Stimulated activated CD4-positive, alpha-beta T cell treated with anti-CD3 and anti-CD28 coated beads, Interleukin-2, amount 100 ng/mL, for 48 hours (primary cell): ENCODE data around the gene PIAS1.
"Not testable (repeated sequence)": the region's sequence is repeated elsewhere in the genome, so short reads cannot be mapped to it uniquely, and the experiment has no call there.

Experiments used
- DNase-seq, 2 donors: peaks; one replicate each; pipeline ENCODE4 v3.0.0-alpha.2; 2020

Gene PIAS1

DNA sequence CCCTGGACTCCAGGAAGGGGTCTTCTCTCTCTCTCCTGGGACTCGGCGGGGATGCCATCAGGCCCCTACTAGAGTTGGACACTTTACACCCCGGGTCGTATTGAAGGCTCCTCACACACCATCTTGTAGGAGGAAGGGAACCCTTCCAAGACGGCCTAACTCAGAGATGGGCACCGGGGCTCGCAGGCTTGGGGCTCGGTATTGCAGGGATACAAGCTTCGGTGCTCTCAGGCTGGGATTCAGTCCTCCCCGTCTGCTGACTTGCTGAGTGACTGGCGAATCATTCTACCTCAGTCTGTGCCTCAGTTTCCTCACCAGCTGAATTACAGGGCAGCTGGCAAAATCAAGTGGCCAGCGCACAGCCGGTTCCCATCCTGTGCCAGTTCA lies 151.4 kb downstream of the PIAS1 start:
- no peak for DNase-seq

DNA sequence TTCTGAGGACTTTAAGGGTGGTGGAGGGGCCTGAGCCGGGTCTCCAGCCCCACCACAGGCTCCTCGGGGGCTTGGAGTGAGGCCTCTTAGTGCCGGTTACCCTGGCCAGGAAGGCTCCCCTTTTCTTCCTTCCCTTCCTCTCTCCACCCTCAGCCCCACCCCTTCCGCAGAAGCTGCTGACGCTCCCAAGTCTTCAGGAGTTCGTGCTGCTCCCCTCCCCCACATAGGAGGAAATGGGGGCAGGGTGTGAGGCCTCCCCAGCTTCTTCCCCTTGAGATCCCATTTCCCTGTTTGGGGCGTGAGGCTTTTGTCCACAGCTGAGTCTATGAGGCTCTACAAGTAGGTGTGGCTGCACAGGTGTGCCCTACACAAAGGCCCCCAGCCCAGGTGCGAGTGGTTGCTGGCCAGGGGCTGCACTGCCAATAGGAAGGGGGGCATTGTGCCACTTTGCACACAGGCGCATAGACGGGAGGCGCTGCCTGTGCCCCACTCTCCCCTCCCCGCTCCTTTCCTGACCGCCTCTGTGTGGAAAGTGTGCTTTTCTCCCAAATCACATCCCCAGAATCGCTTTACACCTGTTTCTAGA lies 151.9 kb downstream of the PIAS1 start:
- no peak for DNase-seq

DNA sequence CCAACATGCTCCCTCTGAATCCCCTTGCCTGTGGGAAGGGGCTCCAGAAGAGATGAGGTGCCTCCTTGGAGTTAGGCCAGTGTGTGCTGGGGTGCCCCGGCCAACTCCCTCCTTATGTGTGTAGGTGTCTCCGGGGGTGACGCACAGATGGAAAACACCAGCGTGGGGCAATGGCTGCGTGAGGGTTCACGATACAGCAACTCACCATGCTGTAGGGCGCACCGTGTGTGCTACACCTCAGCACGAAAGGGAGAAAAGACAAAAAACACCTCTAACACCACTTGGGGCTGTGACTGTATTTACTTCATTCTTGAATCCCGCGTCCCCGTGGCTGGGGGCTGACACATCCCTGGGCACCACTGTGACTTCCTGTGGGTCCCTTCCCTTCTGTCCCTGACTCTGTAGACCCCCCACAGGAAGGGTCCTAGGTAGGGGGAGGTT lies 152.6 kb downstream of the PIAS1 start:
- DNase-seq = no peak

DNA sequence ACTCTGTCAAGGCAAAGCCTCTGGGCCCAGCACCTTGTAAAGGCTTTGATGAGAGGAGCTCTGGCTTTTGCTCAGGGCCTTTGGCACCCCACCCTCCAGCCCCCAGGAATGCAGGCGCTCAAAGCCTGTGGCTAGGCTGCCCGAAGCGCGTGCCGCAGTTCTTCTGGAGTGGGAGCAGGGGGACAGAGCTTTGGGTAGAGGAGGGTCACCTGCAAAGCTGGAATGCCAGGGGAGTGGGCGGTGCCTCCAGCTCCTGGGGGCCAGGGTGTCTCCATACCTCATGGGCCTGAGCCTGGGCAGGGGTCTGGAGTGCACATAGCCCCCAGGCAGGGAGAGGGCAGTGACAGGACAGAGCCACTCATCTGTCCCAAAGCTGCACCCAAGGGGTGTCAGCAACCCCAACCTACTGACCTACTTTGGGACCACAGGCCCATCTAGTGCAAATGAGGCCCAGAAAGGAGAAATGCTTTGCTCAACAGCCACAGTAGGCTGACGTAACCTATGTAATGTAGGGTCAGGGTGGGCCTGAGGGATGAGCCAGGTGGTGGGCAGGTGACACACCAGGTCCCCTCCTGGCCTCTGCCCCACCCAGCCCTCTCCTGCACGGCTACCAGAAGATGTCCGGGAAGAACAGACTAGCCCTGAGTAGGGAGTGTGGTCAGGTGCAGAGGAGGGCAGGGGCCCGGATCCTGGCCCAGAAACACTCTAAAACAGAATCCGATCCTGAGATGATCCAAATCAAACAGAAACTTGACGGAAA lies 153.2 kb downstream of the PIAS1 start:
- no peak for DNase-seq

DNA sequence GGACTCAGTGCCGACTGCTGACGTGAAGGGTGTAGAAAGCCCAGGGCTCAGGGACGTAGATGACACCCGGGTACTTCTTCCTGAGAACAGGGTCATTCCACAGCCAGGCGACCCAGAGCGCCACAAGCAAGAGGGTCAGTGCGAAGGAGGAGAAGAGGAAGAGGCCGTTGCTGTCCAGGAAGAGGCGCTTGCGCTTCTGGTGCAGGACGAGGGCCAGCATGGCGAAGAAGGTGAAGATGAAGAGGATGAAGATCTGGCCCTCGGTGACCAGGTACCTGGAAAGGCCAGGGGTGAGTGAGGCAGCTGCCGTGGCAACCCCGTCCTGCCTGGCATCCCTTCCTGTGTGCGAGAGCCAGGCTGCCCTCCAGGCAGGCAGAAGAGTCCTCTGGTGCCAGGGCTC lies 154.0 kb downstream of the PIAS1 start:
- no peak for DNase-seq

DNA sequence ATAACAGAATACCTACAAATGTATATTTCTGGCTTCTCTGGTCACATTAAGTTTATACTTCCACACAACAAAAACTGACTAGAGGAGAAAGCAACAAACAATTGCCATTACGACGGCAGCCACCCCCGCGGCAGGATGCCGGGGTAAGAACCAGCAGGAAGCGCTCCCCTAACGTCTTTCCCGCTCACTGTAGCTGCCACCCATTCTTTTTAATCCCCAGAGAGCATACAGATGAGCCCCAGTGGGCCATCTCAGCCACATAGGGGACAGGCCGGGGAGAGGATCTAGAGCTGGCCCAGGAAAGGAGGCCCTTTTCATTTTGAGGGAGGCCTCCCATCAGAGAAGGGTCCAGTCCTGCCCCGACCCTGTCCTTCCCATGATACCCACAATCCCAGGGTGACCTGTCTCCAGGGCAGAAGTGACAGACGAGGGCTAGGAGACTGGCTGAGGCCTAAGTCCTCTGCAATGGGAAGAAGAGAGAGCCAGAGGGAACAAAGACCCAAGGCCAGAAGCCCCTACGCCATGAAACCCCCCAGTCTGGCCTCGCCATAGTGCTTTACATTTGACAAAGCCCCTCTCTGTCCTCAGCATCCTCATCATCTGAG lies 154.6 kb downstream of the PIAS1 start:
- DNase-seq = no peak

DNA sequence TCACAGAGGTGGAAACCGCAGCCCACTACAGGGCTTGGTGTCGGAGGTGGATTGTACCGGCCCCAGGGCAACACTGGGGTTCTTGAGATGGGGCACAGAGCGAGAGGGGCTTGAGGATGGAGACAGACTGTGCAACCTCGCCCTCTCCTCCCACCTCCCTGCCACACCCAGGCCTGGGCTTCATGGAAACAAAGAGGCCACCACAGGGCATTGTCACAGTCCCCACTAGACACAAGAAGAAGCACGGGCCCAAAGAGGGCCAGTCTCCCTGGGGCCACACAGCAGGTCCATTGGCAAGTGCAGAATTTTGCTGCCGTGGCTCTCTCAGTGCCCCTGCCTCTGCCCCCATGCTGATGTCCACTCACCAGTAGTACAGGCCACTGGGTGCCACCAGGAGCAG lies 155.2 kb downstream of the PIAS1 start:
- no peak for DNase-seq

DNA sequence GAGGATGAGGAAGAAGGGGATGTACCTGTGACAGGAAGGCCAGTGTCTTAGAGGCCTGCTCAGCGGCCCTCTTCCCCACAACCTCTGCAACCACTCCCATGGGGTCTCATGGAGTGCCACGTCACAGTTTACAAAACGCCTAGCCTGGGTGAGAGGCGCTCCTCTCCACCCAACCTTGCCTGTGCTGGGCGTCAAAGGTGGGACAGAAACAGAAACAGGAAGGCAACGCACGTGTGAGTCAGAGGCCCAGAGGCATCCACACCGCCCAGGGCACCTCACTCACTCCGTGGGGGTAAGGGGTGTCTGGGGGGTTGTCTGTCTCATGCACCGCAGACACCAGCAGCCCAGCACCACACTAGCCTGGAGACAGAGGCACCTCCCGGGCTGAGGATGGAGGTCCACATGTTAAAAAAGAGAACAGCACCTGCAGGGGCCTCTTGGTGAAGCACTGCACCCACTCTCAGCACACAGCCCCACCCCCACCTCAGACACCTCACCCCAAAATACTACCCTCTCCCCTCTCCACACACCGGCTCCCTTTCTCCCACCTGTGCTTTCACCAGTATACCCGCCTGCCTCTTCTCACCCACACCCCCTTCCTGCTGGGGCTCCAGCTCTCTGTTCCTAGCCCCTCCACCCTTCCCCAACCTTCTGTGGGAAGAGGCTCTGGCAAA lies 155.8 kb downstream of the PIAS1 start:
- DNase-seq = peak in 1 of 2 donors; percentile 37

DNA sequence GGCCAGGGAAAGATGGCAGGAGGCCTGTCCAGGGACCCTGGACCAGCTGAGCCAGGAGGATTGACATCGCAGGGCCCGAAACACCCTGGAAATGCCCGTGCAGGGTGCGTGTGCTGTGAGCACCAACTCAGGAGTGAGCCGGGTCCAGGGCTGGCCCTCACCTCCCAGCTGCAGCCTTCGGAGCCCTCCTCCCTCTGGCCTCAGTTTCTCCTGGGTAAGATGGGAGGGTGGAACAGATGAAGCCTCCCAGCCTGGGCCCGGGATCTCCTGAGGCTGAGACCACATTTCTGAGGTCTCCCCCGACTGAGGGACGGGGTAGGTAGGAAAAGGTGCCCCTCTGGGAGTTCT lies 156.3 kb downstream of the PIAS1 start:
- no peak for DNase-seq

DNA sequence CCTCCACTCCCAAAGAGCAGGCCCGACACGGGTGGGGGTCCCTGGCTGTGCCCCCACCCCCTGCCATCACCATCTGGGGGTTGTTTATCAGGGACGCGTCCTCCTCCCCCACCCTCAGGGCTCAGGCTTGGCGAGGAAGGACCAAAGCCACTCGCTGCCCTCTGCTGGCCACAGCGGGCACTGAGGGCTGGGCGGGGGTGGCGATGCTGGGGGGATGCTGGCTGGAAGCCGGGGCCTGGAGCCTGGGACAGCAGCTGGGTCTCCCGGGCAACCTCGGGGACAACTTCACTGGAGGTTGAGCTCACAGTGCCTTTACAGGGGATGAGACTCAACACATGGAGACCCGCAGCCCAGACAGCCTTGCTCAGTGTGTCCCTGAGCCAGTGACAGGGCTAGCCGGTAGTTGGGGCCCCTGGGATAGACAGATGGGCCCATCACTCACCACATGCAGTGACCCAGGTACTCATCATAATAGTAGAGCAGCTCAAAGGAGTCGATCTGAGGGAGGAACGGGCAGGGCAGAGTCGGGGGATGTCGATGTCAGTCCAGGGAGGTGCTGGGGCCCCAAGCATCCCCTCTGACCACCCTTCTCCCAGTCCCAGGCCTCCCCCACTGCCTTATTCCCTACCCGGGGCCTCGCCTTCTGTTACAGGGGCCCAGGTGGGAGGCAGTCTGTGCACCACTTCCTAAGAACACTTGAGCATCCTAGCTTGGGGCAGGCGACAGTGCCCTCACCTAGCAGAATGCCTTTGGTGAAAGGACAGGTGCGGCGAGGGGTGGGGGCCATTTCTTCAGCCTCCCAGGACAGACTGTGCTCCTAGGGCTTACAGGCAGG lies 156.9 kb downstream of the PIAS1 start:
- peak; percentile 54 to 65 for DNase-seq

DNA sequence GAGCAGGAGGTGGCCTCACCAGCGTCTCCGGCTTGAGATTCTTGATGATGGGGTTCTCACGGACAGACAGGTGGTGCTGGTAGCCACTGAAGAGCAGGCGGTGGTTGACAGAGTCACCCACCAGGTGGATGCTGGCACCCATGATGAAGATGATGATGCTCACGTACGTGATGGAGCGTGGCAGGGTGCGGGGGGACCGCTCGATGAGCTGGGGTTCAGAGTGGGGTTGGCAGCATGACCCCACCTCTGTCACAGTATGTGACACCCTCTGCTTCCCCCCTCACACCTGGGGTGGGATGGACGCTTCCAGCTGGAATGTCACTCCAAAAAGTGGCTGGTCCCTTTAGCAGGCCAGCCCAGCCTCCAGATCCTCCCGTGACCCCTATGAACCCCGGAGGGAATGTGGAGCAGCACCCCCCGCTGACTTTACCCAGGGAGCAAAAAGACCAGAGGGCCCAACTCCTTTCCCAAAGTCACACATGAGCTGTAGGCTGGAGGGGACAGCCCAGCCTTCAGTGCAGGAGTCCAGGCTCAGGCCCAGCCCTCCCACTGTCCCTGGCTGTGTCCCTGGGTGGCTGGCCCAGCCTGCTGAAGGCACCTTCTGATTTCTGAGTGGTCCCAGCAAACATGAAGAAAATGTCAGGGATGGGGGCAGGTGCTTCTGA lies 157.7 kb downstream of the PIAS1 start:
- no peak for DNase-seq

DNA sequence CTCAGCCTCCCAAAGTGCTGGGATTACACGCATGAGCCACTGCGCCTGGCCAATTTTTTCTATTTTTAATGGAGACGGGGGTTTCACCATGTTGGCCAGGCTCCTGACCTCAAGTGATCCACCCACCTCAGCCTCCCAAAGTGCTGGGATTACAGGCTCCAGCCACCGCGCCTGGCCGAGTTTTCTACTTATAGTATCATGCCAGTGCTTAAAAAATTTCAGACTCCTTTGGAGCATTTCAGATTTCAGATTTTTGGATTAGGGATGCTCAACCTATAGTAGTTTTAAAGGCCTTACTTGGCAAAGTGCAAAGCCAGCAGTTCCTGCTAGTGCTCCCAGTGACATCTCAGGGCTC lies 159.4 kb downstream of the PIAS1 start:
- DNase-seq = not testable (repeated sequence)

DNA sequence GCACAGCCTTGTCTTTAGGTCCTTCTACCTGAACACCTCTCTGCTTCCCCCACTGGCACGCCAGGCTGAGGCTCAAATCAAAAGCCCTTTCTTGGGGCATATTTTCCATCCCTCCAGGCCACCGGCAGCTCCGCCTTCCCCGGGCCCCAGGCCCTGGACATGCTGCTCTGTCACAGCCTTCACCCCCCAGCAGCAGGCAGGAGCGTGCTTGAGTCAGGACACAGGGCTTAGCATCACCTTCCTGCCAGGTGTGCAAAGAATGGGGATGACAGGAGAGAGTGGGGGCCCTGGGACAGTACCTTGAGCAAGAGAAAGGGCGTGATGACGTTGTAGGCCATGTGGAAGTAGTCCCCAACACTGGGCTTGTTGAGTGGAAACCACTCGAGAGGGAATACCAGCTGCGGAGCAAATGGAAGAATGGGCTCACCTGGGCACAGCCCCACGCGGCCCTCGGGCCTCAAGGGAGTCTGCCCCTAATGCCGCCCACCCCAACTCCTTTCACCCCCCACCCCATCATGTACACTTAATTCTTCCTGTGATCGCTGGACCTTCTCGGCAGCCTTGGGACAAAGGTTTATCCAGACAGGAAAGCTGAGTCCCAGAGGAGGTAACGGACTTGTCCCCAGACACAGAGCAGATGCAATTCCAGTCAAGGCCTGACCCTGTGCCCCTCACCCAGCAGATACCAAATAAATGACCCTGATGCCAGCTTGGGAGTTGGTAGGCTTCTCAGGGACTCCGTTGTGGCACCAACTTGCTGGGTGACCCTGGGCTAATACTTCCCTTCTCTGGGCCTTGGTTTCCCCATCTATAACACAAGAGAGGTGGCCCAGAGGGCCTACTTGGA lies 160.1 kb downstream of the PIAS1 start:
- no peak for DNase-seq

DNA sequence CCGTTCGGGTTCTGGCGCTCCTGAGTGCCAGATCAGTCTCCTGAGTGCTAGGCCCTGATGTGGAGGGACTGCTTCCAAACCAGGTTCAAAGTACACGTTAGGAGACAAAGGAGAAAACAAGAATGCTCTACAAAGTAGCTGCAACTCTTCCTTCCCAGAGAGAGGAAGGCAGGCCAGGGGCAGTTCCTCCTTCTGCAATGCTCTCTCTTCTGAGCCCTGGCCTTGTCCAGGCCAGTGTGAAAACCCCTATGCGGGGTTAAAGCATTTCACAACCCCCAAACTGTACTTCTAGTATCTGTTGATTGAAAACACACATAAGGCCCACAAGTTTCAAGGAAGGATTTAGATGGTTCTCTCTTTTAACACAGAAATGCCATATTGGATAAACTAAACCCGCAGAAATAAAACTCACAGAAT lies 160.7 kb downstream of the PIAS1 start:
- DNase-seq = no peak

DNA sequence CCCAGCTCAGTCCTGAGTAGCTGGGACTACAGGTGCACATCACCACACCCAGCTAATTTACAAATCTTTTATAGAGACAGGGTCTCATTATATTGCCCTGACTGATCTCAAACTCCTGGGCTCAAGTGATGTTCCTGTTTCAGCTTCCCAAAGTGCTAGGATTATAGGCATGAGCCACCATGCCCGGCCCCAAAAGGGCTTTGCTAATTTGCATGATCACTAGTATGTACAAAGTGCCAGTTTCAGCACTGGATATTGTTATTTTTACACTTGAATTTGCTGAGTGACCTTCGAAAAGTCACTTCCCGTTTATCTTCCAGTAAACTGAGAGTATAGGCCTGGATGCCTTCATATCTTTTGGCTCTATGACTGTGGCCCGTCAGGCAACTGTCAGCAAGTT lies 163.2 kb downstream of the PIAS1 start:
- no peak for DNase-seq

DNA sequence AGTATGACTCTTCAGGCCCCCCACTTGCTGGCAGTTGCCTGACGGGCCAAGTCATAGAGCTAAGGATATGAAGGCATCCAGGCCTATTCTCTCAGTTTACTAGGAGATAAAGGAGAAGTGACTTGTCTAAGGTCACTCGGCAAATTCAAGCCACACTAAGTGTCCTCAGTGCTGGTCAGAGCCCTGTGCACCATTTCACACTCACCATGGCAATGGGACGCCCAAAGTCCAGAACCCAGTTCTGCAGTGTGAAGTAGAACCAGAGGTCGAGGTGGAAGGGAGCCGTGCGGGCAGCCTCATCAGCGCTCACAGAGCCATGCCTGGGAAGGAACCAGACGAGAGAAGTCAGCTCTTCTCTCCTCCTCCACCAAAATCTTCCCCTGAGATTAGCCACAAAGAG lies 164.2 kb downstream of the PIAS1 start:
- no peak for DNase-seq

DNA sequence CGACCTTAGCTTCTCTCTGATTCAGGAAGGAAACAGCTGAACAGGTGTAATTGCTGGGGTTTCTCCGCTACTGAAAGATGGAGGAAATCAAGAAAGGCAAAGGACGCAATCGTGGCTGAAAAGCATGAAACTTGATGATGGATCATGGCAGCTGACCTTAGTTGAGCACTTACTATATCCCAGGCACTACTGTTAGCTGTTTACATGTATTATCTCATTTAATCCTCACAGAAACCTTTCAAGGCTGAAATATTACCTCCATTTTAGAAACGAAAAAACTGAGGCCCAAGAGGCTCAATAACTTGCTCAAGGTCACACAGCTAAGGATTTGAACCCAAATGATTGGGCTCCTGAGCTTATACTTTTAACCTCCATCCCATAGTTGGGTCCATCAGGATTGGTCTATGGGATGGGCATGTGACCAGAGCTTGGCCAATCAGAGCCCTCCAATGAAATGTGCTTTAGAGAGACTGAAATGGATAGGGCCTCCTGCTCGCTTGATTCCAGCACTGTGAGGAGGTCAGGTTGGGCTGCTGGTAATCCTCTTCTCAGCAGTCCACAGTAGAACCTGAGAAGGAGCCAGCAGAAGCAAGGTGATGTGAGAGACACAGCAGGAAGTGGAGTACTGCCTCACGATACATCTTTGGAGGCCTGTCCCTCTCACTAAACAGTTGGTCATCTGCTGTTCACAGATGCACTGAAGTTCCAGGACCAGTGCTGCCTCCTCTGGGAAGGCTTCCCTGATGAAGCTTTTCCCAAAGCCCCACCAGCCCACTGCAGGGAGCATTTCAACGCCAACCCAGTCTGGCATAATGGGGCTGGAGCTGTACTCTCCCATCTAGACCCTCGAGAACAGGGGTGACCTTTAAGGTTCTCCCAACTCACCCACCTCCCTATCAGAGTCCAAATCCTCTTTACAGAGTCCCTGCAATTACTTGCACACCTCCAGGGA lies 165.0 kb downstream of the PIAS1 start:
- no peak for DNase-seq

DNA sequence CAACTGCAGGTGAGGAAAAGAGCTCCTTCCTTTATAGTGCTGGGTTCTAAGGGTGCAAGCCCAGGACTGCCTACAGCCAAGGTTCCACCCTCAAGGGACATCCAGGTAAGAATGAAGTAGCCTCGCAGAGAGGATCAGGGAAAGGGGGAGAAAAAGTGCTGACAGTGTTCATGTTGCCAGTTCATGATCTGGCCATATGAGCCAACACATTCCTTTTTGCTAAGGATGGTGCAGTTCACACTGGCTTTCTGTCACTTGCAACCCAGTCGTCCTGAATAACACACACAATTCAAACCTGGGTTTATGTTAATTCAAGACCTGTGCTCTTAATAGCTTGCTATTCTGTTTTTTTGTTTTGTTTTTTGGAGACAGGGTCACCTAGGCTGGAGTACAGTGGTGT lies 166.4 kb downstream of the PIAS1 start:
- no peak for DNase-seq

DNA sequence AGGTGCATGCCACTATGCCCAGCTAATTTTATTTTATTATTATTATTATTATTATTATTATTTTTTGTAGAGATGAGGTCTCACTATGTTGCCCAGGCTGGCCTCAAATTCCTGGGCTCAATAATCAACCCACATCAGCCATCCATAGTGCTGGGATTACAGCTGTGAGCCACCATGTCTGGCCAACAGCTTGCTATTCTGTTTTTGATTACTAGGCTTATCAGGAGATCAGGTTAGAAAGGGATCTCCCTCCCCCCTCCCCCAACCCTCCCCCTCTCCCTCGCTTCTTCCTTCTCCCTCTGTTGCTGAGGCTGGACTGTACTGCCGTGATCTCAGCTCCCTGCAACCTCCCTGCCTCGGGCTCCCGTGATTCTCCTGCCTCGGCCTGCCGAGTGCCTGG lies 166.9 kb downstream of the PIAS1 start:
- DNase-seq = no peak
